Activated naive CD4-positive, alpha-beta T cell treated with anti-CD3 and anti-CD28 coated beads, Interleukin-2, amount 10 ng/mL, durations not matched to agents 7 days and 5 days (primary cell): ENCODE results near the gene AAGAB.
"Not testable (repeated sequence)": the region's sequence is repeated elsewhere in the genome, so short reads cannot be mapped to it uniquely, and the experiment has no call there.

Experiments used
- CTCF ChIA-PET: fragments of 350-600 bp; sonication (Branson Sonifier 250); formaldehyde crosslinking; loops from one replicate; lab custom pipeline; 2021; ENCODE audit warnings: antibody characterized with exemption; lab: Charles Lee
- DNase-seq: peaks from one replicate; pipeline ENCODE4 v3.0.0-alpha.2; 2020
- H3K27ac Mint-ChIP-seq: one replicate; pipeline ENCODE4 v1.8.0; 2021; ENCODE audit warnings: mild to moderate bottlenecking, moderate library complexity, mixed read lengths
- H3K27me3 Mint-ChIP-seq: one replicate; pipeline ENCODE4 v1.8.0; 2021; ENCODE audit warnings: mild to moderate bottlenecking, mixed read lengths
- H3K36me3 Mint-ChIP-seq: one replicate; pipeline ENCODE4 v1.8.0; 2021; ENCODE audit warnings: mixed read lengths
- H3K4me1 Mint-ChIP-seq: one replicate; pipeline ENCODE4 v1.8.0; 2021; ENCODE audit warnings: mixed read lengths
- H3K4me3 Mint-ChIP-seq: one replicate; pipeline ENCODE4 v1.8.0; 2021; ENCODE audit warnings: mild to moderate bottlenecking, moderate library complexity, mixed read lengths
- H3K9me3 Mint-ChIP-seq: one replicate; pipeline ENCODE4 v1.8.0; 2021; ENCODE audit warnings: mixed read lengths

The AAGAB gene

GRCh38 chr15:67267951-67268941 lies 13.8 kb upstream of the AAGAB start:
- Mint-ChIP-seq H3K36me3 (no peaks in the 10 kb centered on the region), H3K4me1 (no peaks in the 10 kb centered on the region), H3K27ac (no peak overlapping the region), H3K9me3 (no peaks in the 10 kb centered on the region), H3K27me3 (peaks cover 24% of the 10 kb centered on the region), H3K4me3 (no peak overlapping the region)
- no peak for DNase-seq
- CTCF ChIA-PET, result no interaction called here

- DNase-seq, result no peak
- Mint-ChIP-seq H3K4me1 (no peaks in the 10 kb centered on the region), H3K27ac (no peak overlapping the region), H3K27me3 (peaks cover 24% of the 10 kb centered on the region), H3K36me3 (no peaks in the 10 kb centered on the region), H3K9me3 (no peaks in the 10 kb centered on the region), H3K4me3 (no peak overlapping the region)
- CTCF ChIA-PET, result no interaction called here
Measured at GRCh38 chr15:67267440-67267839, 13.0 kb upstream of the AAGAB start.

- H3K4me1 Mint-ChIP-seq, result no peaks in the 10 kb centered on the region
- H3K27me3 Mint-ChIP-seq, result peaks cover 24% of the 10 kb centered on the region
- no peak for DNase-seq
- no peak overlapping the region for H3K27ac Mint-ChIP-seq
- H3K9me3 Mint-ChIP-seq, result no peaks in the 10 kb centered on the region
- no peaks in the 10 kb centered on the region for H3K36me3 Mint-ChIP-seq
- H3K4me3 Mint-ChIP-seq, result no peak overlapping the region
- CTCF ChIA-PET, result no interaction called here
Measured at GRCh38 chr15:67266870-67267269, 12.4 kb upstream of the AAGAB start.

GRCh38 chr15:67259806-67260205 lies 5.3 kb upstream of the AAGAB start:
- Mint-ChIP-seq H3K36me3 (no peaks in the 10 kb centered on the region), H3K9me3 (no peaks in the 10 kb centered on the region), H3K4me1 (peaks cover 11% of the 10 kb centered on the region), H3K4me3 (no peak overlapping the region), H3K27ac (no peak overlapping the region), H3K27me3 (peaks cover 11% of the 10 kb centered on the region)
- CTCF ChIA-PET, result interaction anchor here (1.0 to 1.2 kb wide), 2 partner anchors 10 to 44 kb away, joined by 3 read pairs; no protein-coding TSS in a partner anchor
- DNase-seq, result no peak

GRCh38 chr15:67259379-67259778 lies 4.9 kb upstream of the AAGAB start:
- Mint-ChIP-seq H3K9me3 (no peaks in the 10 kb centered on the region), H3K4me1 (peaks cover 14% of the 10 kb centered on the region), H3K4me3 (no peak overlapping the region), H3K27ac (no peak overlapping the region), H3K36me3 (no peaks in the 10 kb centered on the region), H3K27me3 (peaks cover 14% of the 10 kb centered on the region)
- no peak for DNase-seq
- CTCF ChIA-PET, result interaction anchor here (1.0 to 1.2 kb wide), 2 partner anchors 10 to 45 kb away, joined by 3 read pairs; no protein-coding TSS in a partner anchor

GRCh38 chr15:67258412-67258811 lies 4.0 kb upstream of the AAGAB start:
- H3K4me3 Mint-ChIP-seq, CTCF ChIA-PET, H3K9me3 Mint-ChIP-seq, H3K27ac Mint-ChIP-seq, H3K36me3 Mint-ChIP-seq, DNase-seq: not testable (repeated sequence)
- Mint-ChIP-seq H3K4me1 (peaks cover 15% of the 10 kb centered on the region), H3K27me3 (peaks cover 14% of the 10 kb centered on the region)

GRCh38 chr15:67256051-67256450 lies 1.6 kb upstream of the AAGAB start:
- Mint-ChIP-seq H3K4me1 (peaks cover 35% of the 10 kb centered on the region), H3K4me3 (peak overlapping the region; percentile 56), H3K27me3 (peaks cover 14% of the 10 kb centered on the region), H3K9me3 (no peaks in the 10 kb centered on the region), H3K27ac (no peak overlapping the region), H3K36me3 (peaks cover 6% of the 10 kb centered on the region)
- CTCF ChIA-PET, result interaction anchor here (1.2 kb wide), 1 partner anchor 310 kb away, joined by 3 read pairs; no protein-coding TSS in a partner anchor
- no peak for DNase-seq

- H3K27me3 Mint-ChIP-seq, result peaks cover 14% of the 10 kb centered on the region
- no peak for DNase-seq
- H3K36me3 Mint-ChIP-seq, result peaks cover 11% of the 10 kb centered on the region
- CTCF ChIA-PET, result no interaction called here
- peaks cover 44% of the 10 kb centered on the region for H3K4me1 Mint-ChIP-seq
- no peaks in the 10 kb centered on the region for H3K9me3 Mint-ChIP-seq
- H3K27ac Mint-ChIP-seq, result peak overlapping the region; percentile 97
- peak overlapping the region; percentile 98 for H3K4me3 Mint-ChIP-seq
Measured at GRCh38 chr15:67253549-67254237, 768 bp downstream of the AAGAB start.

- Mint-ChIP-seq H3K4me1 (peaks cover 46% of the 10 kb centered on the region), H3K27ac (peak overlapping the region; percentile 97), H3K36me3 (peaks cover 14% of the 10 kb centered on the region), H3K9me3 (no peaks in the 10 kb centered on the region), H3K27me3 (peaks cover 14% of the 10 kb centered on the region), H3K4me3 (peak overlapping the region; percentile 98)
- CTCF ChIA-PET, result no interaction called here
- no peak for DNase-seq
Measured at GRCh38 chr15:67253101-67253500, 1.4 kb downstream of the AAGAB start.

- Mint-ChIP-seq H3K27me3 (peaks cover 11% of the 10 kb centered on the region), H3K4me1 (peaks cover 46% of the 10 kb centered on the region), H3K9me3 (peaks cover 8% of the 10 kb centered on the region), H3K36me3 (peaks cover 29% of the 10 kb centered on the region), H3K27ac (no peak overlapping the region), H3K4me3 (no peak overlapping the region)
- DNase-seq, result no peak
- CTCF ChIA-PET, result interaction anchor here (1.0 to 1.2 kb wide), 2 partner anchors 10 to 11 kb away, joined by 3 read pairs; no protein-coding TSS in a partner anchor
Measured at GRCh38 chr15:67251318-67251717, 3.1 kb downstream of the AAGAB start.

- CTCF ChIA-PET, result interaction anchor here (1.2 kb wide), 1 partner anchor 9 kb away, joined by 3 read pairs; no protein-coding TSS in a partner anchor
- peaks cover 35% of the 10 kb centered on the region for H3K4me1 Mint-ChIP-seq
- H3K4me3 Mint-ChIP-seq, result no peak overlapping the region
- H3K9me3 Mint-ChIP-seq, result peaks cover 8% of the 10 kb centered on the region
- peaks cover 42% of the 10 kb centered on the region for H3K36me3 Mint-ChIP-seq
- no peak for DNase-seq
- H3K27me3 Mint-ChIP-seq, result peaks cover 4% of the 10 kb centered on the region
- H3K27ac Mint-ChIP-seq, result no peak overlapping the region
Measured at GRCh38 chr15:67249830-67250229, 4.6 kb downstream of the AAGAB start.

GRCh38 chr15:67248011-67248505 lies 6.4 kb downstream of the AAGAB start:
- Mint-ChIP-seq H3K27ac (no peak overlapping the region), H3K36me3 (peaks cover 44% of the 10 kb centered on the region), H3K4me1 (peaks cover 32% of the 10 kb centered on the region), H3K9me3 (peaks cover 8% of the 10 kb centered on the region), H3K4me3 (no peak overlapping the region), H3K27me3 (no peaks in the 10 kb centered on the region)
- no peak for DNase-seq
- CTCF ChIA-PET, result no interaction called here

- H3K27me3 Mint-ChIP-seq, result not testable (repeated sequence)
- CTCF ChIA-PET, result interaction anchor here (0.9 kb wide), 1 partner anchor 11 kb away, joined by 3 read pairs; no protein-coding TSS in a partner anchor
- peaks cover 32% of the 10 kb centered on the region for H3K4me1 Mint-ChIP-seq
Measured at GRCh38 chr15:67246606-67247005, 7.9 kb downstream of the AAGAB start.

GRCh38 chr15:67244971-67245478 lies 9.4 kb downstream of the AAGAB start:
- H3K27ac Mint-ChIP-seq, result no peak overlapping the region
- peaks cover 38% of the 10 kb centered on the region for H3K36me3 Mint-ChIP-seq
- CTCF ChIA-PET, result no interaction called here
- H3K9me3 Mint-ChIP-seq, result peaks cover 8% of the 10 kb centered on the region
- no peak for DNase-seq
- H3K27me3 Mint-ChIP-seq, result no peaks in the 10 kb centered on the region
- no peak overlapping the region for H3K4me3 Mint-ChIP-seq
- peaks cover 40% of the 10 kb centered on the region for H3K4me1 Mint-ChIP-seq

More at GRCh38 chr15:67246606-67247005, 7.9 kb downstream of the AAGAB start:
- not testable (repeated sequence) for H3K27ac Mint-ChIP-seq, H3K9me3 Mint-ChIP-seq, DNase-seq, H3K4me3 Mint-ChIP-seq
- H3K36me3 Mint-ChIP-seq, result peaks cover 43% of the 10 kb centered on the region
